HG03060 (cell line): ENCODE measurements around the gene RGS3.
"Not testable (repeated sequence)": the region's sequence is repeated elsewhere in the genome, so short reads cannot be mapped to it uniquely, and the experiment has no call there.

ENCODE experiments used
- ATAC-seq: cut with Tn5 transposase; IDR thresholded peaks from one replicate; pipeline ENCODE4 v1.9.1; 2021; ENCODE audit warnings: low read depth, moderate number of reproducible peaks; ENCODE audit not compliant: unreplicated experiment

Gene RGS3

GRCh38 chr9:113543296-113543981 is 79.9 kb downstream of the RGS3 start:
- ATAC-seq = no peak

- ATAC-seq = no peak
Observed at GRCh38 chr9:113543982-113544303, 80.4 kb downstream of the RGS3 start.

GRCh38 chr9:113545068-113545467 is 81.5 kb downstream of the RGS3 start:
- no peak for ATAC-seq

- ATAC-seq = no peak
Observed at GRCh38 chr9:113546566-113546965, 83.0 kb downstream of the RGS3 start.

GRCh38 chr9:113547501-113547900 is 84.0 kb downstream of the RGS3 start:
- ATAC-seq = no peak

- ATAC-seq = no peak
Observed at GRCh38 chr9:113548221-113549041, 84.9 kb downstream of the RGS3 start.

- ATAC-seq = not testable (repeated sequence)
Observed at GRCh38 chr9:113549892-113550291, 86.4 kb downstream of the RGS3 start.

GRCh38 chr9:113556877-113557593 is 93.5 kb downstream of the RGS3 start:
- ATAC-seq = no peak

- no peak for ATAC-seq
Observed at GRCh38 chr9:113558632-113559502, 95.3 kb downstream of the RGS3 start.

GRCh38 chr9:113559834-113560800 is 96.6 kb downstream of the RGS3 start:
- ATAC-seq = no peak

- no peak for ATAC-seq
Observed at GRCh38 chr9:113562653-113563381, 99.3 kb downstream of the RGS3 start.

- ATAC-seq = no peak
Observed at GRCh38 chr9:113563826-113564497, 100.4 kb downstream of the RGS3 start.

GRCh38 chr9:113564498-113565237 is 101.1 kb downstream of the RGS3 start:
- ATAC-seq = no peak

GRCh38 chr9:113566016-113566711 is 102.6 kb downstream of the RGS3 start:
- no peak for ATAC-seq

GRCh38 chr9:113566712-113567071 is 103.2 kb downstream of the RGS3 start:
- ATAC-seq = no peak

- no peak for ATAC-seq
Observed at GRCh38 chr9:113567361-113568080, 104.0 kb downstream of the RGS3 start.
